ENCODE results near the gene LGSN.
A peak's percentile ranks its signal among the peaks of the same experiment; 100 is the strongest.
"Not testable (repeated sequence)": the region's sequence is repeated elsewhere in the genome, so short reads cannot be mapped to it uniquely, and the experiment has no call there.

LGSN gene, protein sequence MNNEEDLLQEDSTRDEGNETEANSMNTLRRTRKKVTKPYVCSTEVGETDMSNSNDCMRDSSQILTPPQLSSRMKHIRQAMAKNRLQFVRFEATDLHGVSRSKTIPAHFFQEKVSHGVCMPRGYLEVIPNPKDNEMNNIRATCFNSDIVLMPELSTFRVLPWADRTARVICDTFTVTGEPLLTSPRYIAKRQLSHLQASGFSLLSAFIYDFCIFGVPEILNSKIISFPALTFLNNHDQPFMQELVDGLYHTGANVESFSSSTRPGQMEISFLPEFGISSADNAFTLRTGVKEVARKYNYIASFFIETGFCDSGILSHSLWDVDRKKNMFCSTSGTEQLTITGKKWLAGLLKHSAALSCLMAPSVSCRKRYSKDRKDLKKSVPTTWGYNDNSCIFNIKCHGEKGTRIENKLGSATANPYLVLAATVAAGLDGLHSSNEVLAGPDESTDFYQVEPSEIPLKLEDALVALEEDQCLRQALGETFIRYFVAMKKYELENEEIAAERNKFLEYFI

GRCh38 chr6:63319939-63320338 is at the start of gene LGSN:
TSS of gene LGSN (minus strand) at chr6:63319983. CDS start at chr6:63319943, 40 bp downstream.
- no peak for DNase-seq

DNA sequence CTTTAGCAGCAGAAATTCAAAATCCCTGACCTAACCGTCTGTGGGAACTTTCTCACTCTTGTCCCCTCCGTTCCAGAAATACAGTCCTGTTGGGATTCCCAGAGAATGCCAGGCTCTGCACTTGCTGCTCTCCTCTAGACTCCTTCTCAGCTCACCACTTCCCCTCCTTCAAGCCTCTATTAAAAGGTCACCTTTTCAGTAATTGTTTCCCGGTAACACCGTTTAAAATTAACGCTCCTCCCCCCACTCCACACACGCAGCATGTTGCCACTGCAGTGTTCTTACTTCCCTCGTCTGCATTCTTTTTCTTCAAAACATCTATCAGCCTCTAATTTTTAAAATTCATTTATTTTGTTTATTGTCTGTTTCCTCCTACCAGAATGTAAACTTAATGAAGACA is 48.6 kb upstream of the LGSN start:
- DNase-seq: no peak

DNA sequence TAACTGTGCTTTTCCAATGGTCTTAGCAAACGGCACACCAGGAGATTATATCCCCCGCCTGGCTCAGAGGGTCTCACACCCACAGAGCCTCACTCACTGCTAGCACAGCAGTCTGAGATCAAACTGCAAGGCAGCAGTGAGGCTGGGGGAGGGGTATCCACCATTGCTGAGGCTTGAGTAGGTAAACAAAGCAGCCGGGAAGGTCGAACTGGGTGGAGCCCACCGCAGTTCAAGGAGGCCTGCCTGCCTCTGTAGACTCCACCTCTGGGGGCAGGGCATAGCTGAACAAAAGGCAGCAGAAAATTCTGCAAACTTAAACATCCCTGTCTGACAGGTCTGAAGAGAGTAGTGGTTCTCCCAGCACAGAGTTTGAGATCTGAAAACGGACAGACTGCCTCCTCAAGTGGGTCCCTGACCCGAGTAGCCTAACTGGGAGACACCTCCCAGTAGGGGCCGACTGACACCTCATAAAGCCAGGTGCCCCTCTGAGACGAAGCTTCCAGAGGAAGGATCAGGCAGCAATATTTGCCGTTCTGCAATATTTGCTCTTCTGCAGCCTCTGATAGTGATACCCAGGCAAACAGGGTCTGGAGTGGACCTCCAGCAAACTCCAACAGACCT is 42.8 kb upstream of the LGSN start:
- DNase-seq: not testable (repeated sequence)

DNA sequence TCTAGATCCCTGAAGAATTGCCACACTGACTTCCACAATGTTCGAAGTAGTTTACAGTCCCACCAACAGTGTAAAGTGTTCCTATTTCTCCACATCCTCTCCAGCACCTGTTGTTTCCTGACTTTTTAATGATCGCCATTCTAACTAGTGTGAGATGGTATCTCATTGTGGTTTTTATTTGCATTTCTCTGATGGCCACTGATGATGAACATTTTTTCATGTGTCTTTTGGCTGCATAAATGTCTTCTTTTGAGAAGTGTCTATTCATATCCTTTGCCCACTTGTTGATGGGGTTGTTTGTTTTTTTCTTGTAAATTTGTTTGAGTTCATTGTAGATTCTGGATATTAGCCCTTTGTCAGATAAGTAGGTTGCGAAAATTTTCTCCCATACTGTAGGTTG is 37.6 kb upstream of the LGSN start:
- not testable (repeated sequence) for DNase-seq

GRCh38 chr6:63355632-63356031 is 35.8 kb upstream of the LGSN start:
- DNase-seq: no peak

GRCh38 chr6:63353286-63353630 is 33.5 kb upstream of the LGSN start:
- no peak for DNase-seq

GRCh38 chr6:63352544-63353285 is 32.9 kb upstream of the LGSN start:
- peak; percentile 99 for DNase-seq

DNA sequence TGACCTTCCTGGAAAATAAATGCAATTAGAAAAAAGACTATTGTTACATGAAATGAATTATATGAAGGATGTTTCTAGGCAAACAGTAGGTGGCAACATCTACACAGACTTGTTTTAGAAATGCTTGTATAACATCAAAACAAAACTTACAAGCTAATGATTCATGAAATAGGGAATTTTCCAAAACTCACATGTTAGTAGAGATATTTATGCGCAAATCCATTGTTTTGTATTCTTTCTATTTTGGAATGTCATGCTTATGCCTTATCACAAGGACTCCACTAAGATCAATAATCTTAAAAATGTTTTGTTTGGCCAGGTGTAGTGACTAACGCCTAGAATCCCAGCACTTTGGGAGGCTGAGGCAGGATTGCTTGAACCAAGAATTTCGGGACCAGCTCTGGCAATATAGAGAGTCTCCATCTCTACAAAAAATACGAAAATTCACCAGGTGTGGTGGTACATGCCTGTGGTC is 32.3 kb upstream of the LGSN start:
- peak; percentile 31 for DNase-seq

DNA sequence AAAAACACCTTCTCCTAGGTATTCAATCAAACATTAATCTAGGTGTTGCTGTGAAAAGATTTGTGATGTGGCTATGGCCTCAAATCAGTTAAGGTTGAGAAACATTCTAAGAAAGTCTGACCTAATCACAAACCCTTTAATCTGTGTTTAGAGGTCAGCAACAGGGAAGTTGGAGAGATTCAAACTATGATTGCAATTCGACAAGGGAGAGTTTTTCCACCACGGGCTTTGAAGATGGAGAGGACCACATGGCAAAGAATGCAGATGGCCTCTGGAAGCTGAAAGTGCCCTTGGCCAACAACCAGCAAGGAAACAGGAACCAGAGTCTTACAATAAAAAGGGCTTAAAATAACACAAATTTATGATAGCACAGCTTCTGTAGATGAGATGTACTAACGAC is 29.6 kb upstream of the LGSN start:
- DNase-seq: peak; percentile 78

DNA sequence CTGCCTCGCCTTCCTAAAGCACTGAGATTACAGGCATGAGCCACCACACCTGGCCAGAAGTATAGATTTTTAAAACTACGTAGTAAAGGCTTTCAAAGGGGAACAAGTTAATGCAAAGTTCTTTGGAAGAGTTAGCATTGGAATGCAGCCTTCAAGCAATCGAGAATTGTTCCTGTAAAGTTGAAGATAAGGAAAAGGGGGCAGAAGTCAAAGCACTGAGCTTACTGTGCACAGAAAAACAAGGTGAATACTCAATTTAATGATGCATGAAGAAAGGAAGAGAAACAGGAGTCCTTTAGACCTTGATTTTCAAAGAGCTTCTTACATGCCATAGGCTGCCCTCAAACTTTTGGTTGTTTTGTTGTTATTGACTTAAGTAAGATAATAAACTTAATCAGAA is 29.1 kb upstream of the LGSN start:
- no peak for DNase-seq

- no peak for DNase-seq
Observed at GRCh38 chr6:63347599-63347998, 27.8 kb upstream of the LGSN start.

- no peak for DNase-seq
Observed at GRCh38 chr6:63346217-63346835, 26.5 kb upstream of the LGSN start.

GRCh38 chr6:63340351-63340750 is 20.6 kb upstream of the LGSN start:
- no peak for DNase-seq

GRCh38 chr6:63334652-63335051 is 14.9 kb upstream of the LGSN start:
- DNase-seq: not testable (repeated sequence)

DNA sequence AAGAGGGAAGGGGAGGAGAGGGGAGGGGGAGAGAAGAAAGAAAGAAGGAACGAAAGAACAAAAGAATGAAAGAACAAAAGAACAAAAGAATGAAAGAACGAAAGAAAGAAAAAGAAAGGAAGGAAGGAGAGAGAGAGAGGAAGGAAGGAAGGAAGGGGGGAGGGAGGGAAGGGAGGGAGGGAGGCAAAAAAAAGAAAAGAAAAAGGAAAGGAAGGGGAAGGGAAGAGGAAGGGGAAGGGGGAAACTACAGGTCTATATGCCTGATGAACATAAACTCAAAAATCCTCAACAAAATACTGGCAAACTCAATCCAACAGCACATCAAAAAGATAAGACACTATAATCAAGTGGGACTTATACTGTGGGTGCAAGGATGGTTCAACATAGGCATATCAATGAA is 13.7 kb upstream of the LGSN start:
- DNase-seq: no peak

GRCh38 chr6:63326630-63327029 is 6.8 kb upstream of the LGSN start:
- not testable (repeated sequence) for DNase-seq

DNA sequence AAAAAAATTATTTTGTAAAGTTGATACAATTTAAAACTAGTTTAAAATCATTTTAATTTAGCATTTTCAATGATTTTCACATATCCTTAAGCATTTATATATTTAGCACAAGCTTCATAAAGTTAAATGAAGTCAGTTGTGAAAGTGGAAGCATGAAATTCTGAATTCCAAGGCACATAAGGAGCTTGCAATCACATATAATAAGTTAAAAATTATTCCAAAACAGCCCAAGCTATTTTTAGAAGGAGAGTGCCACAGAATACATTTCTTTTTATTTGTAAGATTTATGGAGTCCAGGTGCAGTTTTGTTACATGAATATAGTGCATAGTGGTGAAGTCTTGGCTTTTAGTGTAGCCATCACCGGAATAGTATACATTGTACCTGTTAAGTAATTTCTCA is 3.2 kb upstream of the LGSN start:
- no peak for DNase-seq

GRCh38 chr6:63321821-63322220 is 2.0 kb upstream of the LGSN start:
- no peak for DNase-seq

- no peak for DNase-seq
Observed at GRCh38 chr6:63317641-63318040, 2.1 kb downstream of the LGSN start.

- DNase-seq: no peak
Observed at GRCh38 chr6:63316113-63316512, 3.7 kb downstream of the LGSN start.

DNA sequence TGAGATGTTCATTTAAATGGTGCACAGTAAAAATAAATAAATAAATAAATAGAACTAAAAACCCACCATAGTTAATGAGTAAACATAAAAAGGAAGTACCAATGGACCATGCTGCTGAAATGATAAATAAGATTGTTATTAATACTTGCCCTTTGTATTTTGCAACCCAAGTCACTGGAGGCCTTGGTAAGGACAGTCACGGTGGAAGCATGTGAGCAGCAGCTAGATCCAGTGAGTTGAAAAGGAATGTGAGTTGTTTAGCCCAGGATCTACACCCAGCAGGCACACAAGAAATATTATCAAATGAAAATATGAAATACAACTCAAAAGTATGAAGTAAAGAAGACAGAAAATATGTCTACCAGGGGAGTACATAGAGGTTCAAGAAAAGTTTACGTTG is 6.7 kb downstream of the LGSN start:
- no peak for DNase-seq

DNA sequence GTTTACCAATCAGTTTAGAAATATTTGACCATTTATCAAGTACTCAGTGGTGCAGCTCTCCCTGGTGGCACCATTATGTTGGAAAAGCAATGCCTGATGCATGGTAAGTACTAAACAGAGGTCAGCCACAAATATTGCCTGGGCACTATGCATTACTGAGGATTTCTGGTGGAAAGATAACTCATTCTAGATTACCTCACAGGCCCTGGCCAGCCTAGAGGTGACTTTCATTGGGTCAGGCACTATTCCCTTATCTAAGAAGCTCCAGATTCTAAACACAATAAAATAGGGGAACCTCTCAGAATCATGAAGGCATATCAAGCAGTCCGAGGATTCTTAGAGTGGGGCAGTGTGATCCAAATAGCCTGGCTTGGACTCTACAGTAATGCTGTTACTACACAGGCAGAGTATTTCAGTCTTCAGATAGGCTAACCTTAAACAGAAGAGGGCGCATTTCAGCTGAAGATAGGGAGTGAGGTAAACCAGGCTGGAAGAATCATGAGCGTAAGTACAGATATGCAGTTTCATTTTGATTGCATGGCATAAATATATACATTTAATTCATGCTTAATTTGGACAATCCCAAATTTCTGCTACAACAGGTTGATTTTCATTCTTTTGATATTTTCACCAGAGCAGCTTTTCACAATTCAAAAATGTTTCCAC is 12.1 kb downstream of the LGSN start:
- peak; percentile 47 for DNase-seq

DNA sequence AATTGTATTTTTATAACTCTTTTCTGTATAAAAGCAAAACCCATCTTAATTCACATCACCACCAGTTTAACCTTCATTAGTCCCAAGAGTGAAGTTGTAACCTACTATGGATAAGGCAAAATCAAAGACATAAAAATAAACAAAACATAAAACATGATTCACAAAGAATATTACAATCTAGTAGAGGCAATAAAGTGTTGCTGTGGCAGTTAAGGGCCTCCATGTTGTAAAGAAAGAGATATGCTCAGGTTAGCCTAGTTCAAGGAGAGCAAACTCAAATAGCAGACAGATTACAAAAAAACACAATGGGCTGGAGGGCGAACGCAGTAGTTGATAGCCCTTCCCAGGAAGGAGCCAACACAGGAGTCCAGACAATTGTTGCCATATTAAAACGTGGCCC is 13.4 kb downstream of the LGSN start:
- DNase-seq: no peak
